HG02623 (cell line): ENCODE results near the gene IGHMBP2.

ENCODE experiments used
- ATAC-seq: cut with Tn5 transposase; IDR thresholded peaks from one replicate; pipeline ENCODE4 v1.9.1; 2021; ENCODE audit warnings: moderate library complexity; ENCODE audit not compliant: unreplicated experiment

Gene IGHMBP2

GRCh38 chr11:68925611-68926010 lies 21.9 kb downstream of the IGHMBP2 start:
- ATAC-seq = no peak

GRCh38 chr11:68927280-68928135 lies 23.8 kb downstream of the IGHMBP2 start:
- no peak for ATAC-seq

DNA sequence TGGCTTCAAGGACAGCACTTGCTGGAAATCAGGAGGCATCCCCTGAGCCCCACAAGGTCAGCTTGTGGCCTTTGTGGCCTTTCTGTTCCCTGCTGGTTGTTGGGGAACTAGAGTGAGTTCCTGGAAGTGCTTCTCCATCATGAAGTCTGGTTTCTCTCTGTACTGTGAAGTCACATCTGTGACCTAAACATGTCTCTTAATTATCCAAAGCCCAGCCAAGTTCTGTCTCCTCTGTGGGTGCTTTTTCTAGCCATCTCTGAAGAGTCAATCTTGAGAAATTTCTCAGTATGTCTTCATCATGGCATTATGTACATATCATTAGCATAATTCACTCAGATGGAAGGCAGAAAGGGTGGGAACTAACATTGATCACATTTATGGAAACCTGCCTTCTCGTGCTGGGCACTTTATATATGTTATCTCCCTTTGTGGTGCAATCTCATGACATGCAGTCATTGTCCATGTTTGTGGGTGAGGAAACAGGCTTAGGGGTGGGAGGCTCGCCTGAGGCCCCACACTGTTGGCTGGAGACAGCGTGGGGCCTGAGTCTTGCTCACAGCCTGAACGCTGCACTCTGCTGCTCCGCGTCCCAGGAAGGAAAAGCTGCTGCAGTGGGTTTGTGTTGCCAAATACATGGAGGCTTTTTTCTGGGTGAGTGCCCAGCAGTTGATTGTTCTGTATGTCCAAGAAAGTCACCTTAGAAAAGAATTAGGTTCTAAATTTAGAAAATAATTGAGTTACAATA lies 24.6 kb downstream of the IGHMBP2 start:
- ATAC-seq = no peak

- ATAC-seq = no peak
Observed at GRCh38 chr11:68929135-68929534, 25.4 kb downstream of the IGHMBP2 start.

- ATAC-seq = no peak
Observed at GRCh38 chr11:68929706-68930570, 26.2 kb downstream of the IGHMBP2 start.

DNA sequence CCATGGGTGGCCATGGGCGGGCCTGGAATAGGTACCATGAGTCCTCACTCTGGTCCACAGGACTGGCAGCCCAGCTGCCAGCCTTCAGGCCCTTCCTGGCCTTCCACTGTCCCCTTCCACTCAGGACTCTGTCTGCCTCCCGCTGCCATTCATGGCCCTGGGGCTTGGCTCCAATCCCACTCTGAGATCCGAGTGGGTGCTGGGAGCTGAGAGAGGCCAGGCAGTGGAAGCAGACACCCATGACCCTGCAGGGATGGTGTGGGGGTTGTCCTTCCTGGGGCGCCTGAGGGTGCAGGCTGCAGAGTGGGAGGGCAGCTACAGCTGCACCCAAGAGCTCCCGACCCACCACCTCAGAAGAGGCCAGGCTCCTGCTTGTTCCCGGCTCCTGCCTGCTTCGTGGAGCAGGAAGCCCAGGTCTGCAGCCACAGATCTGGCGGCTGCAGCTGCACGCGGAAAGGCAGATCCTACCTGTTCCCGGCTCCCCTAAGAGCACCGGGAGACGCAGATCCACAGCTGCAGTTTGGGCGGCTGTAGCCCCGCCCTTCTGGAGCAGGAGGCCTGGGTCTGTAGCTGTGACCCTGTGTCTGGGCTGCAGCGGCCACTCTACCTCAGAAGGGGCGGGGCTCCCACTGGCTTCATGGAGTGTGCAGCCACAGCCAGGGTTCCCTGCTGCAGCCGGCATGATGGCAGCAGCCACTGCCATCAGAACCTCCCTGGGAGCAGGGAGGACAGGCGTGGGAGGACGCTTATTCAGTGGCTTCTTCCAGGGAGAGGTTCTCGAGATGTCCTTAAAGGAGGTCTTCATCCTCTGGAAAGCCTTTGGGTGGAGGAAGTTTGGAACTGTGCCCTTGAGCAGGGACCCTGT lies 27.5 kb downstream of the IGHMBP2 start:
- ATAC-seq = no peak

DNA sequence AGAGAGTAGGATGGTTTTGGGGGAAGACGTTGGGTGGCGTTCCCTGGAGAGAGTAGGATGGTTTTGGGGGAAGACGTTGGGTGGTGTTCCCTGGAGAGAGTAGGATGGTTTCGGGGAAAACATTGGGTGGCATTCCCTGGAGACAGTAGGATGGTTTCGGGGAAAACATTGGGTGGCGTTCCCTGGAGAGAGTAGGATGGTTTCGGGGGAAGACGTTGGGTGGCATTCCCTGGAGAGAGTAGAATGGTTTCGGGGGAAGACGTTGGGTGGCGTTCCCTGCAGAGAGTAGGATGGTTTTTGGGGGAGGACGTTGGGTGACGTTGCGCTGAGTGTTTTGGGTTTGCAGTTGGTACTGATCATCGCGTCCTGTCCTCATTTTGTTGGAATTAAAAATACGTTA lies 28.2 kb downstream of the IGHMBP2 start:
- ATAC-seq = no peak

GRCh38 chr11:68932358-68932757 lies 28.7 kb downstream of the IGHMBP2 start:
- ATAC-seq = no peak

DNA sequence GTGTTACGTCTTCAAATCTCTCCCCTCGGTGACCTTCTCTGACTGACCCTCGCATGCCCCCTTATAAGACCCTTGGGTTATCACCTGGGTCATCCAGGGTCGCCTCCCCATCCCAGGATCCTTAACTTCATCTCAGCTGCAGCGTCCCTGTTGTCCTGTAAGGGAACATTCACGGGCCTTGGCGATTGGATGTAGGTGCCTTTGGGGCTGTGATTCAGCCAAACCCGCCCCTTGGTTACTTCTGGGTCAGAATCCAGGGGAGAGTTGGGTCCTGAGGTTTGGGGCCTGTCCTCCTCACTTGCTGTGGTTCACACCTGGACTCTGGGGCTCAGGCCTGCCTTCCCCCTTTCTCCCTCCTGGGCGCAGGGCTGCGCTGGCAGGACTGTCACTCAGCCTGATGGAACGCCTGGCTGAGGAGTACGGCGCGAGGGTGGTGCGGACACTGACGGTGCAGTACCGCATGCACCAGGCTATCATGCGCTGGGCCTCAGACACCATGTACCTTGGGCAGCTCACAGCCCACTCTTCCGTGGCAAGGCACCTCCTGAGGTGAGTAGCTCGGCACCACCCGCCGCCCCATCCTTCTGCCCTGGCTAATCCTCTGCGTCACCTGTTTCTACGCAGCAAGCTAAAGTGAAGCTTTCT lies 29.4 kb downstream of the IGHMBP2 start:
- ATAC-seq = no peak

DNA sequence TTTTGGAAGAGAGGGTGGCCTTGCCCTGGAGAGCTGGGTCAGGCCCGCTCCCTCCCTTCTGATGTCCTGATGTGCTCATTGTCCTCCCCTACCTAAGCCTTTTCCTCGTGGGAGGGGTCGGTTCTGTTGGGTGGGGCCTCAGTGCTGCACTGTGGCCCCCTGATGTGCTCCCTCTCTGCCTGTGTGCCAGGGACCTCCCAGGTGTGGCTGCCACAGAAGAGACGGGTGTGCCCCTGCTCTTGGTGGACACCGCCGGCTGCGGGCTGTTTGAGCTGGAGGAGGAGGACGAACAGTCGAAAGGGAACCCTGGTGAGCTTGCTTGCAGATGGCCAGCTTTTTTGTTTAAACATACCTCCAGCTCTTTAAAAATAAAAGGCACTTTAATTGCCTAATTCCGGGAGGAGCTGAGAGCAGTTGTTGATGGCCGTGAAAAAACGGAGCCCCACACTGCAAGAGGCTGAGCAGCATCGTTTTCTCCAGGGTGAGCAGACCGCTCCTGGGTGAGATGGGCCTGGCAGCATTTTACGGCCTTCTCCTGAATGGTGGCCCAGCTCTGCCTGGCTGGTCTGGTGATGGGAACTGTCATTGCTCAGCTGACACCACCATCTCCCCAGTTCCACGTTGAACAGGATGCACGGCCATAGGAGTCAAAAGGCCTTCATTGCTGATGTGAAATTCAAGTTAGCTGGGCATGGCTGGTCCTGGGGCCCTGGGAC lies 30.1 kb downstream of the IGHMBP2 start:
- ATAC-seq = no peak

DNA sequence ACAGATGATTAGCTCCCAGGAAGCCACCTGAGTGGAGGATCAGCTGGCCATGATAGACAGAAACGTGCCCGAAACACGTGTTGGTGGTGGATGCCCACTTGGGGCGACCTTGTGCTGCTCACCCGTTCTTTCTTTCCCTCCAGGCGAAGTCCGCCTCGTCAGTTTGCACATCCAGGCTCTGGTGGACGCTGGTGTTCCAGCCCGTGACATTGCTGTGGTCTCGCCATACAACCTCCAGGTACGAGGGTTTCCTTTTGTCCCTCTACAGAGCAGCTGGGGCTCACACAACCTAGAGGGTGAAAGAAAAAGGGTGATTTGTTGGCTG lies 30.6 kb downstream of the IGHMBP2 start:
- no peak for ATAC-seq

GRCh38 chr11:68934666-68935065 lies 31.0 kb downstream of the IGHMBP2 start:
- ATAC-seq = no peak

DNA sequence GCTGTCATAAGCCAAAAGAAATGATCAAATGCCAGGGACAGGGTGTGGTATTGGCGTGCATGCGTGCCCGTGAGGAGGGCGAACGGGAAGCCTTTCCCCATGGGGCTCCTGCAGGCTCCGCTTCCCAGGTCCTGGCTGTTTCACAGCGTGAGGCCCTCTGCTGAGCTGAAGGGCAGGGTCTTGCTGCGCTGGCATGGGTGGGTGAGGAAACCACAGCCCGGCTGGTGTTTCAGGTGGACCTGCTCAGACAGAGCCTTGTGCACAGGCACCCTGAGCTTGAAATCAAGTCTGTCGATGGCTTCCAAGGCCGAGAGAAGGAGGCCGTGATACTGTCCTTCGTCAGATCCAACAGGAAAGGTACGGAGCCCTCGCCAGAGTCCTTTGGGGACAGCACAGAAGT lies 31.4 kb downstream of the IGHMBP2 start:
- ATAC-seq = no peak

- no peak for ATAC-seq
Observed at GRCh38 chr11:68935516-68936357, 32.0 kb downstream of the IGHMBP2 start.

GRCh38 chr11:68936358-68936636 lies 32.6 kb downstream of the IGHMBP2 start:
- no peak for ATAC-seq

DNA sequence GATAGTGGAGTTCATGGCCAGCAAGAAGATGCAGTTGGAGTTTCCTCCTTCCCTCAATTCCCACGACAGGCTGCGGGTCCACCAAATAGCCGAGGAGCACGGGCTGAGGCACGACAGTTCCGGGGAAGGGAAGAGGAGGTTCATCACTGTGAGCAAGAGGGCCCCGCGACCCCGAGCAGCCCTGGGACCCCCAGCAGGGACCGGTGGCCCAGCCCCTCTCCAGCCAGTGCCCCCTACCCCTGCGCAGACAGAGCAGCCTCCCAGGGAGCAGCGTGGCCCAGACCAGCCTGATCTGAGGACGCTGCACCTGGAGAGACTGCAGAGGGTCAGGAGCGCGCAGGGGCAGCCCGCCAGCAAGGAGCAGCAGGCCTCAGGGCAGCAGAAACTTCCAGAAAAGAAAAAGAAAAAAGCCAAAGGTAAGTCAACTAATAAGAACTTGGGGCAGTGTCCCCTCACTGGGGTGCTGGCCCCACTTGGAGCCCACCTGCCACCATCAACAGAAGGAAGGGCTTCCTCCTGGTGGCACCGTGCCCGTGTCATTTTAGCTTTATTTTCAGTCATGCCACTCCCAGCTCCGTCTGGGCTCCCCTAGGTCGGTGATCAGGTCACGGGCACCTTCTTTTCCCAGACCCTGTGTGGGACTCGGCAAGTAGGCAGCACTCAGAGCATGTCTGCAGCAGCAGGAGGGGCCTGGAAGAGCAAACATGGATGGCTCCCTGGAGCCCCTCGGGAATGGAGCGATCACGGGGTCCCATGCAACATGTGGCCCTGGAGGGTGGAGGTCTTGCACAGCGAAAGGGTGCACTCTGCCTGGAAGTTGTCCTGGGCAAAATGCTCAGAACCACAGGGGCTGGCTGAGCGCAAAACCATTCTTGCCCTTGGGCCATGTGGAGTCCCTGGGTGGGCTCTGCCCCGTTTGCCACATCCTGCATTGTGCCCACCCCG lies 33.3 kb downstream of the IGHMBP2 start:
- ATAC-seq = no peak

- no peak for ATAC-seq
Observed at GRCh38 chr11:68938088-68938487, 34.4 kb downstream of the IGHMBP2 start.
